ENCODE results near the gene AP5S1. TPM values are rescaled to one million over a fixed set of nuclear protein-coding genes. Genes with fewer than 3 reads are reported as not detected.

Gene AP5S1
- polyA plus RNA-seq, 1 of the 3 experiments (the other 2 are of a cell fraction), result 10.3 TPM

DNA sequence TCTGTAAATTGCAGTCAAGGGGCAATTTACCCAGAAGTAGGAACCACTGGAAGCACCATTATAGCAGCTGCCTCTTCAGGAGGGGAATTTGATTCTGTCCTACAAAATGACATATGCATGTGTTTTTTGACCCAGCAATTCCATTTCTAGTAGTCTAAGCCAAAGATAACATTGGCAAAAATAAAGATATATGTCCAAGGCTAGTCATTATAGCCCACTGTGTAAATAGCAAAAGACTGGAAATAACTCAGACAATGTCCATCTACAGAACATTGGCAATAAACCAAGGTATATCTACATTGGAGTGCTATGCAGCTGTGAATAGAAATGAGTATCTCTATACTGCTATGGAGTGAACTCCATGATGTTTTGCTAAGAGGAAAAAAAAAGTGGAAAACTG lies 56.3 kb downstream of the AP5S1 start:
- H2AFZ ChIP-seq (ENCODE audit: low read depth), result no peak overlapping the region
- no peak overlapping the region for H3K4me2 ChIP-seq
- TF ChIP-seq PBX3 (IDR thresholded peaks at IDR 0.05), result no peak
- TF ChIP-seq JUND (IDR thresholded peaks at IDR 0.05), result no peak
- TF ChIP-seq EP300 (IDR thresholded peaks at IDR 0.05; ENCODE audit: borderline replicate concordance in 1 of 2, low read depth in 1 of 2, low read length in 1 of 2), result no peak
- TF ChIP-seq YY1 (IDR thresholded peaks at IDR 0.05; ENCODE audit: low read depth), result no peak
- TF ChIP-seq MXI1 (IDR thresholded peaks at IDR 0.05; ENCODE audit: low read depth, low read length), result no peak
- no peak for TF ChIP-seq GATA2 (CRISPR knock-in tag; IDR thresholded peaks at IDR 0.05)
- TF ChIP-seq, protein P1, sequence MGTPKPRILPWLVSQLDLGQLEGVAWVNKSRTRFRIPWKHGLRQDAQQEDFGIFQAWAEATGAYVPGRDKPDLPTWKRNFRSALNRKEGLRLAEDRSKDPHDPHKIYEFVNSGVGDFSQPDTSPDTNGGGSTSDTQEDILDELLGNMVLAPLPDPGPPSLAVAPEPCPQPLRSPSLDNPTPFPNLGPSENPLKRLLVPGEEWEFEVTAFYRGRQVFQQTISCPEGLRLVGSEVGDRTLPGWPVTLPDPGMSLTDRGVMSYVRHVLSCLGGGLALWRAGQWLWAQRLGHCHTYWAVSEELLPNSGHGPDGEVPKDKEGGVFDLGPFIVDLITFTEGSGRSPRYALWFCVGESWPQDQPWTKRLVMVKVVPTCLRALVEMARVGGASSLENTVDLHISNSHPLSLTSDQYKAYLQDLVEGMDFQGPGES (IDR thresholded peaks at IDR 0.05; ENCODE audit: low read depth, low read length), result no peak
- no peak for TF ChIP-seq USF2 (IDR thresholded peaks at IDR 0.05; ENCODE audit: borderline replicate concordance, low read depth, low read length)
- ChIA-PET CTCF (interaction anchor here (1.1 to 2.3 kb wide), 4 partner anchors 9 to 22 kb away, joined by 3 to 14 read pairs (median 4); no protein-coding TSS in a partner anchor), POLR2A (no interaction called here)
- H3K4me3 ChIP-seq (ENCODE audit: low read depth in 2 of 2, low read length in 1 of 2), result no peak overlapping the region
- peaks cover 0 to 2% of the 10 kb centered on the region in 2 experiments; a peak in 1 of 4 replicates for H3K4me1 ChIP-seq (ENCODE audit: control insufficient read depth in 1 of 2, insufficient read depth in 2 of 2, low read depth in 1 of 2, low read length in 1 of 2)
- peaks cover 6% of the 10 kb centered on the region for H3F3A ChIP-seq (replicated peaks; ENCODE audit: insufficient read depth)
- H3K79me2 ChIP-seq (ENCODE audit: insufficient read depth), result peaks cover 32% of the 10 kb centered on the region; the same call in 1 of the 2 replicates
- no peaks in the 10 kb centered on the region for H3K27me3 ChIP-seq (ENCODE audit: insufficient read depth)
- no peaks in the 10 kb centered on the region; the same call in 1 of the 2 replicates for H4K20me1 ChIP-seq (ENCODE audit: insufficient read depth)
- no peaks in the 10 kb centered on the region for H3K9me3 ChIP-seq
- H3K27ac ChIP-seq (ENCODE audit: low read depth in 2 of 2, low read length in 1 of 2), result no peak overlapping the region
- H3K9ac ChIP-seq, result no peak overlapping the region
- peaks cover 6 to 25% of the 10 kb centered on the region in 2 experiments for H3K36me3 ChIP-seq (replicated peaks in 1 of 2; ENCODE audit: control insufficient read depth in 1 of 2, insufficient read depth in 2 of 2, low read length in 1 of 2)
- no peak for DNase-seq
- no peaks in the 10 kb centered on the region for H3K9me2 ChIP-seq

Other genes with a start within 250 kb of the AP5S1 start
- not detected in 2 replicates for gene GFRA4, start 157.1 kb upstream of the AP5S1 start, polyA plus RNA-seq (2012; rRNA removed)
- 4.8 and 5.0 TPM in 2 replicates for gene ADAM33, start 138.5 kb upstream of the AP5S1 start, polyA plus RNA-seq (2012; rRNA removed)
- not detected in 2 replicates for gene SIGLEC1, start 107.9 kb upstream of the AP5S1 start, polyA plus RNA-seq (2012; rRNA removed)
- 0.24 and 0.46 TPM in 2 replicates for gene HSPA12B, start 87.9 kb upstream of the AP5S1 start, polyA plus RNA-seq (2012; rRNA removed)
- 59.9 and 73.9 TPM in 2 replicates for gene ADISSP, start 52.8 kb upstream of the AP5S1 start, polyA plus RNA-seq (2012; rRNA removed)
- gene SPEF1, start 39.1 kb upstream of the AP5S1 start, polyA plus RNA-seq (2012; rRNA removed), result 1.6 and 1.8 TPM in 2 replicates
- gene CENPB, start 33.8 kb upstream of the AP5S1 start, polyA plus RNA-seq (2012; rRNA removed), result 37.6 and 41.2 TPM in 2 replicates
- 41.5 and 56.5 TPM in 2 replicates for gene CDC25B, start 24.2 kb upstream of the AP5S1 start, polyA plus RNA-seq (2012; rRNA removed)
- gene MAVS, start 26.3 kb downstream of the AP5S1 start, polyA plus RNA-seq (2012; rRNA removed), result 9.1 and 10.5 TPM in 2 replicates
- gene PANK2, start 68.8 kb downstream of the AP5S1 start, polyA plus RNA-seq (2012; rRNA removed), result 17.7 and 23.3 TPM in 2 replicates
- gene RNF24, start 195.0 kb downstream of the AP5S1 start, polyA plus RNA-seq (2012; rRNA removed), result 6.9 and 7.9 TPM in 2 replicates

Measured in SK-N-SH (cell line).